ENCODE data around the gene DISC1. TPM values are rescaled to one million over a fixed set of nuclear protein-coding genes. Genes with fewer than 3 reads are reported as not detected.

Gene DISC1
- total and polyA plus RNA-seq, 11 donors = 0.76 to 12.8 (median 4.3) TPM

DNA sequence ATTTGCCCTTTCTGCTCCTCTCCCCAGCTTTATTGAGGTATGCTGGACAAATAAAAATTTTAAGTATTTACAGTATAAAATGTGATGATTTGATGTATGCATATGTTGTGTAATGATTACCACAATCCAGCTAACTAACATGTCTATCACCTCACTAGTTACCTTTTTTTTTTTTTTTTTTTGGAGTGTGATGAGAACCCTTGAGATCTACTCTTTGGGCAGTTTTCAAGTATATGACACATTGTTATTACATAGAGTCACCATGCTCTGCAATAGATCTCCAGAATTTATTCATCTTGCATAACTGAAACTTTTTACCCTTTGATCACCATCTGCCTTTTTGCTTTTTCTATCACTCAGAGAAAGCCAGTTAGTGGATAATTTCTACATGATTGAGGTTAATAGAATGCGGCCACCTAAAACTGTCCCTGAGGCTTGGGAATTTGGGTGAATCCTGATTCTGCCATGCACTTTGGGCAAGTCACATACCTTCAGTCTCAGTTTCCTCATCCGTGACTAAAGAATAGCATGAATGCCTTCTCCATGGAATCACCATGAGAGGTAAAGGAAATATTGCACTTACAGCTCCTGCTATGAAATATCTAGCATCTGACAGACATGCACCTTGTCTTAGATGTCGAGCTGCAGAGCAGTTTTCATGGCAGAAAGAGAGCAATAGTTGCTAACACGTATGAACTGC lies 295.2 kb downstream of the DISC1 start:
- Histone ChIP-seq H3K27me3 (no peaks in the 10 kb centered on the region), H3K4me1 (peaks cover 3 to 52% (median 35%) of the 10 kb centered on the region in 12 donors), H3K4me3 (no peak overlapping the region), H3K9me3 (no peaks in the 10 kb centered on the region), H3K36me3 (no peaks in the 10 kb centered on the region), H3K27ac (no peak overlapping the region)
- WGBS, 4 donors = 97 to 100% (median 98%) methylated on average over 4 of the region's 4 CpGs
- intact Hi-C loops (cut with DNase I) = loop anchor here in 1 of 10 donors (5.0 to 10.0 kb wide), 2 partner anchors 54 to 703 kb away; no protein-coding TSS in a partner anchor
- no peak for ATAC-seq
- TF ChIP-seq, protein P1, sequence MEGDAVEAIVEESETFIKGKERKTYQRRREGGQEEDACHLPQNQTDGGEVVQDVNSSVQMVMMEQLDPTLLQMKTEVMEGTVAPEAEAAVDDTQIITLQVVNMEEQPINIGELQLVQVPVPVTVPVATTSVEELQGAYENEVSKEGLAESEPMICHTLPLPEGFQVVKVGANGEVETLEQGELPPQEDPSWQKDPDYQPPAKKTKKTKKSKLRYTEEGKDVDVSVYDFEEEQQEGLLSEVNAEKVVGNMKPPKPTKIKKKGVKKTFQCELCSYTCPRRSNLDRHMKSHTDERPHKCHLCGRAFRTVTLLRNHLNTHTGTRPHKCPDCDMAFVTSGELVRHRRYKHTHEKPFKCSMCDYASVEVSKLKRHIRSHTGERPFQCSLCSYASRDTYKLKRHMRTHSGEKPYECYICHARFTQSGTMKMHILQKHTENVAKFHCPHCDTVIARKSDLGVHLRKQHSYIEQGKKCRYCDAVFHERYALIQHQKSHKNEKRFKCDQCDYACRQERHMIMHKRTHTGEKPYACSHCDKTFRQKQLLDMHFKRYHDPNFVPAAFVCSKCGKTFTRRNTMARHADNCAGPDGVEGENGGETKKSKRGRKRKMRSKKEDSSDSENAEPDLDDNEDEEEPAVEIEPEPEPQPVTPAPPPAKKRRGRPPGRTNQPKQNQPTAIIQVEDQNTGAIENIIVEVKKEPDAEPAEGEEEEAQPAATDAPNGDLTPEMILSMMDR (IDR thresholded peaks at IDR 0.05) = no peak
- TF ChIP-seq POLR2A (IDR thresholded peaks at IDR 0.05) = no peak
- DNase-seq = no peak

DNA sequence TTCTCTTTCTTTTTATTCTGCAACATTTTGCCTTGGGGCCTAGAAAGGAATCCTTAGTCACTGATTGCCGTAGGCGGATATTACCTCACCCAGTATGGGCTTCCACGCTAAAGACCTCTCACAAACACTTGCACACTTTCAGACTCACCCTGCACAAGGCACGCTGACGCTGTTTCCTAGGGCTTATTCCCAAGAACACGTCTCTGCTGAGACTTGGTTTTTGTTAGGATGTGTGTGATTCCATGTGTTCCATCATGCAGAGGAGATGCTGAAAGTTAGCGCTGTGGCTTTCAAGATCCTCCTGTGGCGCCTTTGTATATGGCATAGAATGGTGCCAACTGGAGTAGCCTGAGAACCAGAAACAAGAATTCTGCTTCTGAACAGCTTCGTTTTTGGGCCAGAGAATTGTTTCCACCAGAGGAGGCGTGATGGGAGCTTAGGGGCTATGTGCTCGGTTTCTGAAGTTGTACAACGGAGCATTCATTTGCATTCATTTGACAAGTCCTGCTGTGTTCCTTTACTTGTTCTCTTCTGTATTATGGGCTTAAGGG lies 297.0 kb downstream of the DISC1 start:
- intact Hi-C loops (cut with DNase I) = loop anchor here in 1 of 10 donors (5.0 to 10.0 kb wide), 2 partner anchors 56 to 701 kb away; no protein-coding TSS in a partner anchor
- peak in 1 of 4 donors; percentile 50 for ATAC-seq
- Histone ChIP-seq H3K4me1 (peaks cover 3 to 62% (median 40%) of the 10 kb centered on the region in 12 donors), H3K27me3 (no peaks in the 10 kb centered on the region), H3K36me3 (no peaks in the 10 kb centered on the region), H3K27ac (peak overlapping the region in 8 of 12 donors; percentile 10 to 47 (median 34)), H3K9me3 (no peaks in the 10 kb centered on the region), H3K4me3 (no peak overlapping the region)
- peak in 1 of 5 donors; percentile 37 for DNase-seq
- no peak for TF ChIP-seq POLR2A (IDR thresholded peaks at IDR 0.05)
- TF ChIP-seq, protein P1 (IDR thresholded peaks at IDR 0.05) = no peak
- WGBS, 4 donors = 86 to 92% (median 90%) methylated on average over 12 of the region's 12 CpGs

DNA sequence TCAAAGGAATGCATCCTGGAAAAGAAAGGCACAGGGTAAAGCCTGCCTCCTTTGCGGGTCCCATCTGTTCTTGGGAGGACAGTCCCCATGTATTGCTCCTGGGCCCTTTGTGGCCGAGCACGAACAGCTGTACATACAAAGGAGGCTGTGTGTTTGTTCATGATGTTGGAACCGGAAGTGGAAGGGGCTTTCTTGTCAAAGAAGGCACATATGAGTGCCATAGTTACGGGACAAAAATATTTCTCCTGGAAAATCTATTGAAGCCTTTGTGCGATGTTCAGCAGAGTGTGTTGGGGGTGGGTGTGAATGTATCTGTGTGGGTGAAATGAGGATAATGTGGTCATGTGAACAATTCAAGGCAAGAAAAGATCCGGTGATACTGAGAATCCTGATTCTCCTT lies 297.6 kb downstream of the DISC1 start:
- intact Hi-C loops (cut with DNase I) = loop anchor here in 1 of 10 donors (5.0 to 10.0 kb wide), 2 partner anchors 57 to 701 kb away; no protein-coding TSS in a partner anchor
- Histone ChIP-seq H3K27me3 (no peaks in the 10 kb centered on the region), H3K27ac (peak overlapping the region in 6 of 12 donors; percentile 23 to 47 (median 36)), H3K36me3 (no peaks in the 10 kb centered on the region), H3K4me3 (no peak overlapping the region), H3K4me1 (peaks cover 3 to 61% (median 38%) of the 10 kb centered on the region in 12 donors), H3K9me3 (no peaks in the 10 kb centered on the region)
- WGBS, 4 donors = 50 to 62% (median 55%) methylated on average over 7 of the region's 7 CpGs
- no peak for DNase-seq
- ATAC-seq = no peak
- TF ChIP-seq POLR2A (IDR thresholded peaks at IDR 0.05) = no peak

DNA sequence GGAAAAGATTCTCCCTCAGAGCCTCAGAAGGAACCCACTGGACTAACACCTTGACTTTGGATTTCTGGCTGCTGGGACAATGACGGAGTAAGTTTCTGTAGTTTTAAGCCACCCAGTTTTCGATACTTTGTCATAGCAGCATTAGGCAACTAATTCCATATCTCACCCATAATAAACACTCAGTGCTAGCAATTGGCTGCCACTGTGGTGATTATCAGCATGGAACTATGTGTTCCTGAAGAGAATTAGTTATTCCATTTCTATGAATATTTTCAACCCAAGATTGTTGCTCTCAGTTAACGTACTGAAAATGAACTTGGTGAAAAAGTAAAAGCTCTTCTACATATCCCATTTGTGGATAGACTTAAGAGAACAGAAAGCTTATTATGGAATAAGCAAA lies 299.3 kb downstream of the DISC1 start:
- DNase-seq (no peak), ATAC-seq (peak in 2 of 4 donors; percentile 14 to 26)
- no peak for TF ChIP-seq POLR2A (IDR thresholded peaks at IDR 0.05)
- TF ChIP-seq, protein P1 (IDR thresholded peaks at IDR 0.05) = no peak
- Histone ChIP-seq H3K27me3 (no peaks in the 10 kb centered on the region), H3K9me3 (no peaks in the 10 kb centered on the region), H3K4me1 (peaks cover 6 to 63% (median 38%) of the 10 kb centered on the region in 12 donors), H3K27ac (peak overlapping the region in 10 of 12 donors; percentile 4 to 83 (median 60)), H3K4me3 (no peak overlapping the region), H3K36me3 (no peaks in the 10 kb centered on the region)
- intact Hi-C loops (cut with DNase I) = loop anchor here in 4 of 10 donors (5.0 to 10.0 kb wide), 3 partner anchors 59 to 699 kb away; no protein-coding TSS in a partner anchor
- WGBS, 4 donors = 59 to 92% (median 79%) methylated on average over 3 of the region's 3 CpGs
